HG02938 (cell line): ENCODE measurements around the gene FMOD.

Source experiments
- ATAC-seq: cut with Tn5 transposase; IDR thresholded peaks from one replicate; pipeline ENCODE4 v1.9.1; 2021; ENCODE audit warnings: mild to moderate bottlenecking, moderate library complexity; ENCODE audit not compliant: unreplicated experiment

FMOD gene

GRCh38 chr1:203361945-203362719 is 11.2 kb upstream of the FMOD start:
- no peak for ATAC-seq

GRCh38 chr1:203360547-203361185 is 9.7 kb upstream of the FMOD start:
- no peak for ATAC-seq

GRCh38 chr1:203359010-203359571 is 8.2 kb upstream of the FMOD start:
- ATAC-seq = no peak

GRCh38 chr1:203354246-203354645 is 3.3 kb upstream of the FMOD start:
- ATAC-seq = no peak

GRCh38 chr1:203353486-203353885 is 2.6 kb upstream of the FMOD start:
- ATAC-seq = no peak

- ATAC-seq = no peak
Measured at GRCh38 chr1:203349773-203350524, 973 bp downstream of the FMOD start.

GRCh38 chr1:203349166-203349565 is 1.8 kb downstream of the FMOD start:
- ATAC-seq = no peak

GRCh38 chr1:203346769-203347102 is 4.2 kb downstream of the FMOD start:
- no peak for ATAC-seq

GRCh38 chr1:203346060-203346768 is 4.7 kb downstream of the FMOD start:
- ATAC-seq = no peak

GRCh38 chr1:203343956-203344754 is 6.8 kb downstream of the FMOD start:
- no peak for ATAC-seq

GRCh38 chr1:203342192-203342940 is 8.6 kb downstream of the FMOD start:
- ATAC-seq = no peak

GRCh38 chr1:203340112-203340790 is 10.7 kb downstream of the FMOD start:
- no peak for ATAC-seq

GRCh38 chr1:203338335-203339036 is 12.4 kb downstream of the FMOD start:
- ATAC-seq = no peak

GRCh38 chr1:203336097-203336496 is 14.8 kb downstream of the FMOD start:
- ATAC-seq = no peak

- ATAC-seq = no peak
Measured at GRCh38 chr1:203335503-203335902, 15.4 kb downstream of the FMOD start.

- ATAC-seq = no peak
Measured at GRCh38 chr1:203331224-203331623, 19.7 kb downstream of the FMOD start.

GRCh38 chr1:203328714-203329122 is 22.2 kb downstream of the FMOD start:
- no peak for ATAC-seq
